T-helper 17 cell (primary cell): ENCODE measurements around the gene RAX2. TPM values are rescaled to one million over a fixed set of nuclear protein-coding genes. Genes with fewer than 3 reads are reported as not detected.
A peak's percentile ranks its signal among the peaks of the same experiment; 100 is the strongest.

Experiments
- ATAC-seq: fragments of 150-1000 bp; cut with Tn5 transposase; 2 replicates; pipeline ENCODE4 v1.10.0; 2021; ENCODE audit warnings: mild to moderate bottlenecking, moderate library complexity
- DNase-seq, 3 donors: peaks; one replicate each; pipeline versions ENCODE4 v3.0.0 to v3.0.0-alpha.2; 2020 to 2021
- H3K9me3 ChIP-seq: one replicate; pipeline ENCODE4 v1.7.0; 2013; ENCODE audit warnings: low read length, mild to moderate bottlenecking; ENCODE audit not compliant: control insufficient read depth, poor library complexity, severe bottlenecking
- H3K27ac Mint-ChIP-seq: one replicate; pipeline ENCODE4 v1.8.0; 2022; ENCODE audit warnings: mild to moderate bottlenecking, moderate library complexity, mixed read lengths
- H3K27me3 Mint-ChIP-seq: one replicate; pipeline ENCODE4 v1.8.0; 2022; ENCODE audit warnings: mixed read lengths
- H3K36me3 Mint-ChIP-seq: one replicate; pipeline ENCODE4 v1.8.0; 2022; ENCODE audit warnings: low read depth, mixed read lengths
- H3K4me1 Mint-ChIP-seq: one replicate; pipeline ENCODE4 v1.8.0; 2022; ENCODE audit warnings: mild to moderate bottlenecking, mixed read lengths
- H3K4me3 Mint-ChIP-seq: one replicate; pipeline ENCODE4 v1.8.0; 2022; ENCODE audit warnings: mild to moderate bottlenecking, moderate library complexity, mixed read lengths
- total RNA-seq, 4 donors: library from RNA in 2 of 4; stranded (reverse) in 2 of 4; gene quantifications; one replicate each; pipeline ENCODE4 v1.2.3 and lab custom pipeline; 2022 to 2026

RAX2 gene
- total RNA-seq, 2 donors from 2014 or later: not detected

DNA sequence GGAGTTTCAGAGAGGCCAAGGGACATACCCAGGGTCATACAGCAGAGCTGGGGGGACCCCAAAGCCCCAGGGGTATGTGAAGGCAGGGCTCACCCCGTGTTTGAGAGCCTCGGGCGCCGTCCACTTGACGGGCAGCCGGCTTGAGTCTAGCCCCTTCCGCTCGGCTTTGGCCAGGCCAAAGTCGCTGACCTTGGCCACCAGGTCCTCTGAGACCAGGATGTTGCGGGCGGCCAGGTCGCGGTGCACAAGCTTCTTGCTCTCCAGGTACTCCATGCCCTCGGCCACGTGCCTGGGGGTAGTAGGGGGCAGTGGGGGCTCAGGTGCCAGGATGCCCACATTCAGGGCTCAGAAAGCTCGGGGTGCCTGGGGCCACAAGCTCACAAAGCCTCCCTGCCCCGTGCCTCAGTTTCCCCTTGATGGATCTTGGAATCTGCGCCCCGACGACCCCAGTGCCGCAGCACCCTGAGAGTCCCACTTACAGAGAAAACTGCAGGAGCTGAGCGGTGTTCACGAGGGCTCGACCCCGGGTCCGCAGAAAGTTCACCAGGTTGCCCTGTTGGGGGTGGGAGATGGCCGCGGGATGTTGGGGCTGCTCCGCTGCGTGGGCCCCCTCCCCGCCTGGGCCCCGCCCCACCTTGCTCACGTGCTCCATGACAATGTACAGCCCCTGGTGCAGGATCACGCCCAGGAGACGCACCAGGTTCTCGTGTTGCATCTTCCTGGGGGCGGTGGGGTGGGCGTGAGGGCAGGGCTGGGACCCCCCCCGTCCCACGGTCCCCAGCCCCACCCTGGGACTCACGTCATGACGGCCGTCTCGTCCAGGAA, 7.1 kb upstream of the RAX2 start:
- Mint-ChIP-seq H3K36me3 (no peaks in the 10 kb centered on the region), H3K4me3 (no peak overlapping the region), H3K4me1 (no peaks in the 10 kb centered on the region), H3K27ac (no peak overlapping the region), H3K27me3 (no peaks in the 10 kb centered on the region)
- no peak for DNase-seq
- peaks cover 3% of the 10 kb centered on the region for H3K9me3 ChIP-seq
- ATAC-seq: no peak

DNA sequence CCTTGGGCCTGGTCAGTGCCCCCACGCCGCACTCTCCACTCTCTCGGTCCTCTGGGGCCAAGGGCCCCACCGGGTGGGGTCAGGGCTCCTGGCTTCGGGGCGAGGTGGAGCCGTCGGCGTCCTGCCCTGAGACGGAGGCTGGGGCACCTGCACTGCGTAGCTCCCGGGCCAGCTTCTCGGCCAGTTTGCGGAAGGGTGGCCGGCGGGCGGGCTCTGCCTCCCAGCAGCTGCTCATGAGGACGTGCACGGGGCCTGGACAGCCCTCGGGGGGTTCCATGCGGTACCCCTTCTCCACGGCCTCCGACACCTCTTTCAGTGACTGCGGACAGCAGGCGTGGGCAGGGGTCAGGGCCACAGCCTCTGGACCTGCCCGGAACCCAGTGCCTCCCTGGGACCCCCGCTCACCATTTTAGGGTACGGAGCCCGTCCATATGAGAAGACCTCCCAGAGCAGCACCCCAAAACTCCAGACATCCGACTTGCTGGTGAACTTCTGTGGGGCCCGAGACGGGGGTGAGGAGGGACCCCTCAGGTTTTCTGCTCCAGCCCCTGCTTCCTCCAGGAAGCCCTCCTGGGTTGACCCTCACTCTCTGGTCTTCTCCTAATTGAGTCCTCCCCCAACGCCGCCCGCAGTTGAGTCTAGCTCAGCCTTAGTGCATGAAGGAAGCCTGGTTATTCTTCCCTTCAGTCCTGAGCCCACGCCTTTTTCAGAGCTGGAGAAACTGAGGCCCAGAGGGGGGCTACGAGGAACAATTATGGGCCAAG, 6.3 kb upstream of the RAX2 start:
- peaks cover 3% of the 10 kb centered on the region for H3K9me3 ChIP-seq
- Mint-ChIP-seq H3K4me3 (no peak overlapping the region), H3K4me1 (peaks cover 3% of the 10 kb centered on the region), H3K27me3 (no peaks in the 10 kb centered on the region), H3K27ac (no peak overlapping the region), H3K36me3 (no peaks in the 10 kb centered on the region)
- DNase-seq (no peak), ATAC-seq (no peak)

DNA sequence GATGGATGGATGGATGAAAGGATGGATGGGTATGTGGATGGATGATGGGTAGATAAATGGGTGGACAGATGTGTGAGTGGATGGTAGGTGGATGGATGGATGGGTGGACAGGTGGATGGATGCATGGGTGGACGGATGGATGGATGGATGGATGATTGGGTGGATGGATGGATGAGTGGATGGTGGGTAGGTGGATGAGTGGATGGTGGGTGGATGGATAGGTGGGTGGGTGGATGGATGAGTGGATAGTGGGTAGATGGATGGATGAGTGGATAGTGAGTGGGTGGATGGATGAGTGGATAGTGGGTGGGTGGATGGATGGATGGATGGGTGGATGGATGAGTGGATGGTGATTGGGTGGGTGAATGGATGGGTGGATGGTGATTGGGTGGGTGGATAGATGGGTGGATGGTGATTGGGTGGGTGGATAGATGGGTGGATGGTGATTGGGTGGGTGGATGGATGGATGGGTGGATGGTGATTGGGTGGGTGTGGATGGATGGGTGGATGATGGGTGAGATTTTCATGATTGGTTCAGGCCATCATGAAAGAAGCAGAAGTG, 4.5 kb upstream of the RAX2 start:
- no peak overlapping the region for H3K27ac Mint-ChIP-seq
- no peak for ATAC-seq
- H3K4me3 Mint-ChIP-seq: no peak overlapping the region
- no peaks in the 10 kb centered on the region for H3K27me3 Mint-ChIP-seq
- H3K36me3 Mint-ChIP-seq: no peaks in the 10 kb centered on the region
- no peak for DNase-seq
- H3K9me3 ChIP-seq: no peaks in the 10 kb centered on the region
- peaks cover 3% of the 10 kb centered on the region for H3K4me1 Mint-ChIP-seq

DNA sequence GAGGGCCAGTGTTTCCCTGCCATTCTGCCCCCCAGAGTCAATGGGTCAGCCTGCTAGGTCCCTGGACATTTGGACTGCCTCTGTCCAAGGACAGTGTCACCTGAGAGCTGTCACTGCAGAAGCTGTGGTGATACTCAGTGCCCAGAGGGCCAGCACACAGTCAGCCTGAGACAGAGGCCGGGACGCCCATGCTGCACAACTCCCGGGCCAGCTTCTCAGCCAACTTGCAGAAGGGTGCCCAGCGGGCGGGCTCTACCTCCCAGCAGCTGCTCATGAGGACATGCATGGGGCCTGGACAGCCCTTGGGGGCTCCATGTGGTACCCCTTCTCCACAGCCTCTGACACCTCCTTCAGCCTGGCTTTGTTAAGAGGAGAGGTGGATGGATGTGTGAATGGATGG, 3.8 kb upstream of the RAX2 start:
- DNase-seq (no peak), ATAC-seq (no peak)
- no peak overlapping the region for H3K27ac Mint-ChIP-seq
- H3K36me3 Mint-ChIP-seq: peaks cover 2% of the 10 kb centered on the region
- no peaks in the 10 kb centered on the region for H3K27me3 Mint-ChIP-seq
- H3K4me1 Mint-ChIP-seq: peaks cover 6% of the 10 kb centered on the region
- H3K4me3 Mint-ChIP-seq: no peak overlapping the region
- no peaks in the 10 kb centered on the region for H3K9me3 ChIP-seq

DNA sequence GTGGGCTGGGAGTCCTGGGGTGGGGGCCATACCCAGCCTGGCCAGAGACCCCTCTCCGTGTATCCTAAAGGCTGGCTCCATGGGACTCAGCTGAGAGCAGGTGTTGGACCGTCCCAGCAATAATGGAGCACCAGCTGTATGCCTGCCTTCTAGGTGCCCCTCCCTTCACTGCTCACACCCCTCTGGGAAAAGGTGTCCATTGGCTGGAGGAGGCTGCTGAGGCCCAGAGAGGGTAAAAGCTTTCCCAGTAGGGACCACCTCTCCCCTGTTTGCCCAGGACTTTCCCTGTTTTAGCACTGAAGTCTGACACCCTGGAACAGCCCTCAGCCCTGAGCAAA, 3.3 kb upstream of the RAX2 start:
- Mint-ChIP-seq H3K27me3 (no peaks in the 10 kb centered on the region), H3K27ac (no peak overlapping the region), H3K36me3 (peaks cover 2% of the 10 kb centered on the region), H3K4me1 (peaks cover 6% of the 10 kb centered on the region), H3K4me3 (no peak overlapping the region)
- no peaks in the 10 kb centered on the region for H3K9me3 ChIP-seq
- DNase-seq: no peak
- no peak for ATAC-seq

DNA sequence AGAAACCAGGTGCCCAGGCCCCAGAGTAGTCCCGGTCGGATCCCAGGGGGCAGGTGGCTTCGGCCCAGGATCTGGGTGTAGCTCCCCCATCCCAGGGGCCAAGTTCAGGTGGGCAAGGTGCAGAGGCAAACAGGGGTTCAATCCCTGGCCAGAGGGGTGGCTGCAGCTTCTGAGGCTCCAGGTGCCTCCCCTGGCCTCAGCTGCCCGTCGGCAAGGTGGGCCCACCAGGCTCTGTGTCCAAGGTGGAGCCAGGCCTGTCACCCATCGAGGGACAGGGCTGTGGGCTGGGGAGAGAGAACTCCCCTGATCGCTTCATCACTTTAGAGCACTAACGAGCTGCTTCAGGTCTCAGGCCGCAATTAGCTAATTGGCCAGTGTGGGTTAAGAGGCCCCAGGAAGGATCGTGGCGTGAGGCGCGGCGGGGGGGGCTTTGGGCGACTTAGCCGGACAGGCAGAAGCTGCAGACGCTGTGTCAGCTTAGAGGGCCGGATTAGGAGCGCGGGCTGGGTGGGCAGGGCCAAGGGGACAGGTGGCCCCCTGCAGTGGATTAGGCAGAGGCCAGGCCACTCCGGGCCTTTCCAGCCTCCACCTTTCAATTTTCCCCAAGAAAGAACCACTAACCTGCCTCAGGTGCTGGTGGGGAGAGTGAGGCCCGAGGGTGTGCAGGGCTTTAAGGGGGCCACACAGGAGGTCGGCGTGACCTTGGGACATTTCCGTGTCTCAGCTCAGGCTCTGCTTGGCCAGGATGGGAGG, 2.8 kb upstream of the RAX2 start:
- Mint-ChIP-seq H3K36me3 (peaks cover 2% of the 10 kb centered on the region), H3K27ac (no peak overlapping the region), H3K4me3 (no peak overlapping the region), H3K4me1 (peaks cover 6% of the 10 kb centered on the region), H3K27me3 (no peaks in the 10 kb centered on the region)
- ATAC-seq (no peak), DNase-seq (no peak)
- H3K9me3 ChIP-seq: no peaks in the 10 kb centered on the region

DNA sequence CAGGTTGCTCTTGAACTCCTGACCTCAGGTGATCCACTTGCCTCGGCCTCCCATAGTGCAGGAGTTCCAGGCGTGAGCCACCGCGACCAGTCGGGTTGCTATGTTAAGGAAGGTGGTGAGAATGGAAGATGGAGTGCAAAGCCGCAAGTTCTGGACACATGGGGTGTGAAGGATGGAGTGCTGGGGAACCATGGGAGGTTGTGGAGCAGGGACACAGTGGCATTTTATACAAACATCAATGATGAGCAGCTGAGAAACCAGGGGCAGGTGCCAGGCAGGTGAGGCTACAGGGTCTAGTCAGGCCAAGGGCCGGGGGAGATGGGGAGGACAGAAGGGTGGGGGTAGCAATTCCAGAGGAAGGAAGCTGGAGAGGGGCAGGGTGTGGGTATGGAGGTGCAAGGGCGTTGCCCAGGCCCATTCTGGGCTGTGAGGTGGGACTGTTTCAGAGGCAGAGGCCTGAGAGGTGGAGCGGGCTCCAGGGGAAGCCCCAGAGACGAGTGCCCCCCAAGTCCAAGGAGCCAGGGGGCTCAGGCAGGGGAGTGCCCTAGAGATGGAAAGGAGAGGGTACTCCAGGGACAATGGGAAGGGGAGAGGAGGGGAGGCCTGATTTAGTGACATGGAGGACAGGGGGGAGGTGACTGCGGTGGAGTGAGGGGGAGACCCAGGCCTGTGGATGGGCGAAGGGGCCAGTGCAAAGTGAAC, 1.9 kb upstream of the RAX2 start:
- peak overlapping the region; percentile 34 for H3K27ac Mint-ChIP-seq
- no peak for ATAC-seq
- no peak for DNase-seq
- no peaks in the 10 kb centered on the region for H3K9me3 ChIP-seq
- peaks cover 2% of the 10 kb centered on the region for H3K36me3 Mint-ChIP-seq
- peaks cover 7% of the 10 kb centered on the region for H3K4me1 Mint-ChIP-seq
- H3K4me3 Mint-ChIP-seq: no peak overlapping the region
- no peaks in the 10 kb centered on the region for H3K27me3 Mint-ChIP-seq

DNA sequence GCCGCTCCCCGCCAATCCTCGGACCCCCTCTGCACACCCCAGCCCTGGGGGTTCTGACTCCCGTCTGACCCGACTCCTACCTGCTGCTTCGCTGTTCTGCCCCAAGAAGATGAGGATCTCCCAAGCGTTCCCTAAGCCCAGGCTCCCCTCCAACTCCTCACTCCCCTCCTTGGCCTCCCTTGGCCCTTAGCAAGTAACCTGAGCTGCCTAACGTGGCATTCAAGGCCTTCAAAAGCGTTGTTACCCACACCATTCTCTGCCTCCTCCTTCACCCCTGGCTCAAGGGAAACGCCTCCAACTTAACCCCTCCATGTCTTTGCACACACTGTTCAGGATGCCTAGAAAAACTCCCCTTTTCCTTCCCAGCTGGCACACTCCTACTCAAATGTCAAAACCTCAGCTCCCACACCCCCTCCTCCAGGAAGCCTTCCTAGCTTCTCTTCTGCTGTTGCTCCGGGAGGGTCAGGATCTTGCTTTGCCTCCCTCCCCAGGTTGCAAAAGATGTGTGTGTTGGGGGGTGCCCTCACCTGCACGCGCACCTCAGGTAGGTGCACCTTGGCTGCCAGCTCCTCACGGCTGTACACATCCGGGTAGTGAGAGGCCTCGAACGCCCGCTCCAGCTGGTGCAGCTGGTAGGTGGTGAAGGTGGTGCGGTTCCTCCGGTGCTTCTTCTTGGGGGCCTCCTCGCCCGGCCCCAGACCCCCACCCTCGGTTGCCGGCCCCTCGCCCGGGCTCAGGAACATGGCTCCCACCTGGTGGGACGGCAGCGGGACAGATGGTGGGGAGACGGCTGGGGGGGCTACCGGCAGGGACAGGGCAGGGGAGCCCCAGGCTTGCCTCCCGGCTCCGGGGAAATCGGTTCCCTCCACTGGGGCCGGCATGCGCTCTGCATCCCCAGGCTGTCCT, 775 bp downstream of the RAX2 start:
- DNase-seq (no peak), ATAC-seq (no peak)
- H3K9me3 ChIP-seq: no peaks in the 10 kb centered on the region
- peaks cover 15% of the 10 kb centered on the region for H3K4me1 Mint-ChIP-seq
- H3K27me3 Mint-ChIP-seq: no peaks in the 10 kb centered on the region
- H3K36me3 Mint-ChIP-seq: peaks cover 5% of the 10 kb centered on the region
- H3K4me3 Mint-ChIP-seq: no peak overlapping the region
- H3K27ac Mint-ChIP-seq: peak overlapping the region; percentile 63

DNA sequence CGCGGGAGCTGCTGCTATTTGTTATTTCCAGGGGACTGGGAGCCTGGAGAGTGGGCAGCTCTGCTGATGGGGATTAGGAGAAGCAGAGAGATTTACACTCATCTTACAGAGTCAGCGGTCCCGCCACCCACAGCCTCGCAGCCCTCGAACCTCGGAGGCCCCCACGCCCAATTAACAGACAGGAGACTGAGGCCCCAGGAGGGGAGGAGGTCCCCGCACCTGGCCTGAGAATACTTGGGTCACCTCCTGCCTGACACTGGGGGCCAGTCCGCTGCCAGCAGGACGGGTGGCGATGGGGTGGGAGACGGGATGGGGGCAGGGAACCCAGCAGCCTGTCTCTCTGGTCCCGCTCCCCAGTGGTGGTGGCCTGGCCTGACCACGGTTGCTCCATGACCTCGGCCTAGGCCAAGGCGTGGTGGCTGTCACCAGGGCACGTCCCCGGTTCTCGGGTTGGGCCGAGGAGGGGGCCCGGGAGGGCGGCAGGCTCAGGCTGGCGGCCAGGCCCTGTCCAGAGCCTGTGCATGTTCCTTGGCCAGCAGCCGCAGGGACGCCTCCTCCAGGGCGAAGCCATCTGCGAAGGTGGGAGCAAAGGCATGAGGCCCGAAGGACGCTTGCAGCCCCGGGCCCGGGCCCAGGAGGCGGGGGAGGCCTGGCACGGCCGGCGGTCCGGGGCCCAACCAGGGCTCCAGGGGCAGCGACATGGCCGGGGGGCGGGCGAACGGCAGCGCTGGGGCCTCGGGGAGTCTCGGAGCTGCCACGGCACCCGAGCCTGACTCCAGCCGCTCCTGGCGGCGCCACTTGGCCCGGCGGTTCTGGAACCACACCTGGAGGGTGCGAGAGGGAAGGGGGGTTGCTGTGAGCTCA, 1.7 kb downstream of the RAX2 start:
- ATAC-seq: no peak

DNA sequence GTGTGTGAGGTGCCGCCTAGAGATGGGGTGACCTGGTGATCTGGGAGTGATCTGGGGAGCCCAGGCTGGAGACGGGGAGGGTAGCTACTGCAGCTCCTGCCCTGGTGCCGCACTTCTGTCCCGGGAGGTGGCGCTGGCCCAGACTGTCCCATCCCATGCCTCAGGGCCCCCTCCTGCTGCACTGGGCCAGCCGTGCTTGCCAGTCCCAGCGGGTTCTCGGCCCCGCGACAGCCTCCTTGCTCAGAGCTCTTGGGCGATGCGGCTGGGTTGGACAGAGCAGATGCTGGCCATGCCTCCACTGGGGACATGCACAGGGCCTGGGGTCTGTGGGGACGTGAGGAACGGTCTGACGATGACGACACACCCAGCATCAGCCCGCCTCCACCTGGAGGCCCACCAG, 2.5 kb downstream of the RAX2 start:
- no peaks in the 10 kb centered on the region for H3K9me3 ChIP-seq
- H3K27me3 Mint-ChIP-seq: no peaks in the 10 kb centered on the region
- H3K4me3 Mint-ChIP-seq: no peak overlapping the region
- peaks cover 5% of the 10 kb centered on the region for H3K36me3 Mint-ChIP-seq
- no peak overlapping the region for H3K27ac Mint-ChIP-seq
- H3K4me1 Mint-ChIP-seq: peaks cover 16% of the 10 kb centered on the region
- ATAC-seq: peak; percentile 18
- no peak for DNase-seq

More for the DNA sequence above, 1.7 kb downstream of the RAX2 start:
- H3K4me3 Mint-ChIP-seq: no peak overlapping the region
- peaks cover 16% of the 10 kb centered on the region for H3K4me1 Mint-ChIP-seq
- H3K27me3 Mint-ChIP-seq: no peaks in the 10 kb centered on the region
- H3K36me3 Mint-ChIP-seq: peaks cover 5% of the 10 kb centered on the region
- peak overlapping the region; percentile 63 for H3K27ac Mint-ChIP-seq
- no peaks in the 10 kb centered on the region for H3K9me3 ChIP-seq
- DNase-seq: no peak

DNA sequence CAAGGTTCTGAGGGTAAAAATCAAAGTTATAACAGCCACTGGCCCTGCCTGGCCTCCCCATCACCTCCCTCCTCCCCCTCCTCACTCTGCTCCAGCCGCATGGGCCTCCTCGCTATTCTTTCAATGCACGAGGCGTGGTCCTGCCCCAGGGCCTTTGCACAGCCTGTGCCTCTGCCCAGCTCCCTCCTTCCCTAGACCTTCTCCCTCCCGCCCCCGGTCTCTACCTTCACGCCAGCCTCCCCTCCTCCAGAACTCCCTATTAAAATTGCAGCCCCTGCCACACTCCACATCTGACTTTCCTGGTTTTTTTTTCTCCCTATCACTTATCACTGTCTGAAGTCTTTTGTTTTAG, 3.3 kb downstream of the RAX2 start:
- DNase-seq: no peak
- no peaks in the 10 kb centered on the region for H3K27me3 Mint-ChIP-seq
- H3K9me3 ChIP-seq: no peaks in the 10 kb centered on the region
- peaks cover 14% of the 10 kb centered on the region for H3K4me1 Mint-ChIP-seq
- H3K4me3 Mint-ChIP-seq: peak overlapping the region; percentile 58
- no peak for ATAC-seq
- H3K27ac Mint-ChIP-seq: no peak overlapping the region
- peaks cover 5% of the 10 kb centered on the region for H3K36me3 Mint-ChIP-seq
